ENCODE data around the gene INPP5A.

Gene INPP5A

GRCh38 chr10:132803416-132804210, 266.0 kb downstream of the INPP5A start:
- Histone ChIP-seq H3K36me3 (ENCODE audit: control insufficient read depth, insufficient read depth, low read length) (no peaks in the 10 kb centered on the region), H3K9me3 (ENCODE audit: control insufficient read depth, low read length) (no peaks in the 10 kb centered on the region), H3K4me1 (ENCODE audit: control insufficient read depth, insufficient read depth, low read length, poor library complexity, severe bottlenecking) (no peaks in the 10 kb centered on the region), H3K27ac (ENCODE audit: insufficient read depth, low read length, poor library complexity, severe bottlenecking) (no peak overlapping the region), H3K27me3 (replicated peaks; ENCODE audit: control insufficient read depth, insufficient read depth, low read length, poor library complexity, severe bottlenecking) (no peaks in the 10 kb centered on the region), H3K4me3 (ENCODE audit: insufficient read depth, low read depth, low read length, poor library complexity, severe bottlenecking) (no peak overlapping the region)
- no peak for DNase-seq

GRCh38 chr10:132804287-132804686, 266.7 kb downstream of the INPP5A start:
- no peaks in the 10 kb centered on the region for H3K36me3 ChIP-seq (ENCODE audit: control insufficient read depth, insufficient read depth, low read length)
- no peak overlapping the region for H3K27ac ChIP-seq (ENCODE audit: insufficient read depth, low read length, poor library complexity, severe bottlenecking)
- no peaks in the 10 kb centered on the region for H3K9me3 ChIP-seq (ENCODE audit: control insufficient read depth, low read length)
- H3K4me1 ChIP-seq (ENCODE audit: control insufficient read depth, insufficient read depth, low read length, poor library complexity, severe bottlenecking): no peaks in the 10 kb centered on the region
- H3K4me3 ChIP-seq (ENCODE audit: insufficient read depth, low read depth, low read length, poor library complexity, severe bottlenecking): no peak overlapping the region
- DNase-seq: no peak
- no peaks in the 10 kb centered on the region for H3K27me3 ChIP-seq (replicated peaks; ENCODE audit: control insufficient read depth, insufficient read depth, low read length, poor library complexity, severe bottlenecking)

- no peaks in the 10 kb centered on the region for H3K36me3 ChIP-seq (ENCODE audit: control insufficient read depth, insufficient read depth, low read length)
- no peaks in the 10 kb centered on the region for H3K27me3 ChIP-seq (replicated peaks; ENCODE audit: control insufficient read depth, insufficient read depth, low read length, poor library complexity, severe bottlenecking)
- no peaks in the 10 kb centered on the region for H3K4me1 ChIP-seq (ENCODE audit: control insufficient read depth, insufficient read depth, low read length, poor library complexity, severe bottlenecking)
- H3K27ac ChIP-seq (ENCODE audit: insufficient read depth, low read length, poor library complexity, severe bottlenecking): no peak overlapping the region
- DNase-seq: no peak
- no peaks in the 10 kb centered on the region for H3K9me3 ChIP-seq (ENCODE audit: control insufficient read depth, low read length)
- H3K4me3 ChIP-seq (ENCODE audit: insufficient read depth, low read depth, low read length, poor library complexity, severe bottlenecking): no peak overlapping the region
Observed at GRCh38 chr10:132804785-132805426, 267.3 kb downstream of the INPP5A start.

GRCh38 chr10:132805599-132805998, 268.0 kb downstream of the INPP5A start:
- Histone ChIP-seq H3K4me1 (ENCODE audit: control insufficient read depth, insufficient read depth, low read length, poor library complexity, severe bottlenecking) (no peaks in the 10 kb centered on the region), H3K9me3 (ENCODE audit: control insufficient read depth, low read length) (no peaks in the 10 kb centered on the region), H3K36me3 (ENCODE audit: control insufficient read depth, insufficient read depth, low read length) (no peaks in the 10 kb centered on the region), H3K27me3 (replicated peaks; ENCODE audit: control insufficient read depth, insufficient read depth, low read length, poor library complexity, severe bottlenecking) (no peaks in the 10 kb centered on the region), H3K27ac (ENCODE audit: insufficient read depth, low read length, poor library complexity, severe bottlenecking) (no peak overlapping the region), H3K4me3 (ENCODE audit: insufficient read depth, low read depth, low read length, poor library complexity, severe bottlenecking) (no peak overlapping the region)
- no peak for DNase-seq

- no peaks in the 10 kb centered on the region for H3K36me3 ChIP-seq (ENCODE audit: control insufficient read depth, insufficient read depth, low read length)
- no peak for DNase-seq
- no peak overlapping the region for H3K4me3 ChIP-seq (ENCODE audit: insufficient read depth, low read depth, low read length, poor library complexity, severe bottlenecking)
- no peak overlapping the region for H3K27ac ChIP-seq (ENCODE audit: insufficient read depth, low read length, poor library complexity, severe bottlenecking)
- no peaks in the 10 kb centered on the region for H3K9me3 ChIP-seq (ENCODE audit: control insufficient read depth, low read length)
- H3K4me1 ChIP-seq (ENCODE audit: control insufficient read depth, insufficient read depth, low read length, poor library complexity, severe bottlenecking): no peaks in the 10 kb centered on the region
- H3K27me3 ChIP-seq (replicated peaks; ENCODE audit: control insufficient read depth, insufficient read depth, low read length, poor library complexity, severe bottlenecking): no peaks in the 10 kb centered on the region
Observed at GRCh38 chr10:132806110-132806509, 268.5 kb downstream of the INPP5A start.

- no peaks in the 10 kb centered on the region for H3K36me3 ChIP-seq (ENCODE audit: control insufficient read depth, insufficient read depth, low read length)
- no peaks in the 10 kb centered on the region for H3K27me3 ChIP-seq (replicated peaks; ENCODE audit: control insufficient read depth, insufficient read depth, low read length, poor library complexity, severe bottlenecking)
- DNase-seq: no peak
- H3K27ac ChIP-seq (ENCODE audit: insufficient read depth, low read length, poor library complexity, severe bottlenecking): no peak overlapping the region
- H3K4me1 ChIP-seq (ENCODE audit: control insufficient read depth, insufficient read depth, low read length, poor library complexity, severe bottlenecking): no peaks in the 10 kb centered on the region
- no peaks in the 10 kb centered on the region for H3K9me3 ChIP-seq (ENCODE audit: control insufficient read depth, low read length)
- no peak overlapping the region for H3K4me3 ChIP-seq (ENCODE audit: insufficient read depth, low read depth, low read length, poor library complexity, severe bottlenecking)
Observed at GRCh38 chr10:132806561-132807003, 269.0 kb downstream of the INPP5A start.

- Histone ChIP-seq H3K4me3 (ENCODE audit: insufficient read depth, low read depth, low read length, poor library complexity, severe bottlenecking) (no peak overlapping the region), H3K36me3 (ENCODE audit: control insufficient read depth, insufficient read depth, low read length) (no peaks in the 10 kb centered on the region), H3K27ac (ENCODE audit: insufficient read depth, low read length, poor library complexity, severe bottlenecking) (no peak overlapping the region), H3K4me1 (ENCODE audit: control insufficient read depth, insufficient read depth, low read length, poor library complexity, severe bottlenecking) (no peaks in the 10 kb centered on the region), H3K27me3 (replicated peaks; ENCODE audit: control insufficient read depth, insufficient read depth, low read length, poor library complexity, severe bottlenecking) (no peaks in the 10 kb centered on the region), H3K9me3 (ENCODE audit: control insufficient read depth, low read length) (no peaks in the 10 kb centered on the region)
- no peak for DNase-seq
Observed at GRCh38 chr10:132807621-132808049, 270.0 kb downstream of the INPP5A start.

GRCh38 chr10:132808383-132809231, 271.0 kb downstream of the INPP5A start:
- H3K27me3 ChIP-seq (replicated peaks; ENCODE audit: control insufficient read depth, insufficient read depth, low read length, poor library complexity, severe bottlenecking): no peaks in the 10 kb centered on the region
- DNase-seq: no peak
- no peak overlapping the region for H3K27ac ChIP-seq (ENCODE audit: insufficient read depth, low read length, poor library complexity, severe bottlenecking)

GRCh38 chr10:132809232-132810140, 271.9 kb downstream of the INPP5A start:
- Histone ChIP-seq H3K27ac (ENCODE audit: insufficient read depth, low read length, poor library complexity, severe bottlenecking) (no peak overlapping the region), H3K4me1 (ENCODE audit: control insufficient read depth, insufficient read depth, low read length, poor library complexity, severe bottlenecking) (no peaks in the 10 kb centered on the region), H3K27me3 (replicated peaks; ENCODE audit: control insufficient read depth, insufficient read depth, low read length, poor library complexity, severe bottlenecking) (no peaks in the 10 kb centered on the region), H3K4me3 (ENCODE audit: insufficient read depth, low read depth, low read length, poor library complexity, severe bottlenecking) (no peak overlapping the region), H3K9me3 (ENCODE audit: control insufficient read depth, low read length) (no peaks in the 10 kb centered on the region), H3K36me3 (ENCODE audit: control insufficient read depth, insufficient read depth, low read length) (no peaks in the 10 kb centered on the region)
- no peak for DNase-seq

More at GRCh38 chr10:132808383-132809231, 271.0 kb downstream of the INPP5A start:
- Histone ChIP-seq H3K4me3 (ENCODE audit: insufficient read depth, low read depth, low read length, poor library complexity, severe bottlenecking) (no peak overlapping the region), H3K4me1 (ENCODE audit: control insufficient read depth, insufficient read depth, low read length, poor library complexity, severe bottlenecking) (no peaks in the 10 kb centered on the region), H3K36me3 (ENCODE audit: control insufficient read depth, insufficient read depth, low read length) (no peaks in the 10 kb centered on the region), H3K9me3 (ENCODE audit: control insufficient read depth, low read length) (no peaks in the 10 kb centered on the region)
